HEK293T (cell line): ENCODE results near the gene MTIF2.

Source experiments
- BHLHE40 ChIP-seq: fragments of 450-650 bp; IDR thresholded peaks from 2 replicates; pipeline ENCODE4 v1.6.1; 2016; ENCODE audit warnings: mild to moderate bottlenecking, moderate library complexity, borderline replicate concordance
- CTBP1 ChIP-seq: fragments of 450-650 bp; IDR thresholded peaks from 2 replicates; pipeline ENCODE4 v1.6.1; 2016; ENCODE audit warnings: borderline replicate concordance
- ELF4 ChIP-seq: fragments of 450-650 bp; IDR thresholded peaks from 2 replicates; pipeline ENCODE4 v1.6.1; 2017; ENCODE audit warnings: antibody characterized with exemption
- FOXA1 ChIP-seq: fragments of 450-650 bp; IDR thresholded peaks from 2 replicates; pipeline ENCODE4 v1.6.1; 2016; ENCODE audit warnings: mild to moderate bottlenecking
- FOXK2 ChIP-seq: fragments of 450-650 bp; IDR thresholded peaks from 2 replicates; pipeline ENCODE4 v1.6.1; 2016; ENCODE audit warnings: mild to moderate bottlenecking
- FOXM1 ChIP-seq: fragments of 450-650 bp; IDR thresholded peaks from 2 replicates; pipeline ENCODE4 v1.6.1; 2017; ENCODE audit warnings: mild to moderate bottlenecking, borderline replicate concordance
- L3MBTL2 ChIP-seq: fragments of 450-650 bp; conservative IDR thresholded peaks from 2 replicates; pipeline ENCODE4 v1.6.1; 2016; ENCODE audit warnings: mild to moderate bottlenecking
- NFRKB ChIP-seq: fragments of 450-650 bp; IDR thresholded peaks from 2 replicates; pipeline ENCODE4 v1.6.1; 2016; ENCODE audit warnings: mild to moderate bottlenecking, moderate library complexity
- PKNOX1 ChIP-seq: fragments of 450-650 bp; IDR thresholded peaks from 2 replicates; pipeline ENCODE4 v1.6.1; 2016
- SP1 ChIP-seq: fragments of 450-650 bp; IDR thresholded peaks from 2 replicates; pipeline ENCODE4 v1.6.1; 2017
- SUZ12 ChIP-seq: fragments of 450-650 bp; IDR thresholded peaks from 2 replicates; pipeline ENCODE4 v1.6.1; 2016; ENCODE audit warnings: mild to moderate bottlenecking
- TARDBP ChIP-seq: fragments of 450-650 bp; IDR thresholded peaks from 2 replicates; pipeline ENCODE4 v1.6.1; 2016

DNA sequence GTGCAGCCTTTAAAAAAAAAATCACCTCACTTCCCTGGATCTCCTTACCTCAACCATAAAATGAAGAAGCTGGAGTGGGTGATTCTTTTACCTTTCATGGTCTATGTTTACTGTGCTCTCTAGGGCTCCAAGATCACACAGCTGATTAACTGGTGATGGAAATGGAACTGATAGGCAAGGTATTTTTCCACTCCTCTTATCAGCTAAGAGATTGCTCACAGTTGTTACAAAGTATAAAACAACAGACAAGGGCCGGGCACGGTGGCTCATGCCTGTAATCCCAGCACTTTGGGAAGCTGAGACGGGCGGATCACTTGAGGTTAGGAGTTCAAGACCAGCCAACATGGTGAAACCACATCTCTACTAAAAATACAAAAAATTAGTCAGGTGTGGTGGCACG, 22.0 kb downstream of the MTIF2 start:
- no peak for TF ChIP-seq TARDBP
- no peak for TF ChIP-seq ELF4
- no peak for TF ChIP-seq SP1
- TF ChIP-seq FOXA1 = no peak
- TF ChIP-seq SUZ12 = no peak
- TF ChIP-seq FOXM1 = no peak
- no peak for TF ChIP-seq L3MBTL2
- no peak for TF ChIP-seq BHLHE40
- no peak for TF ChIP-seq FOXK2
- TF ChIP-seq CTBP1 = no peak
- no peak for TF ChIP-seq PKNOX1
- no peak for TF ChIP-seq NFRKB
